Liver (tissue), 9 donors: ENCODE measurements around the gene RET. TPM values are rescaled to one million over a fixed set of nuclear protein-coding genes. Genes with fewer than 3 reads are reported as not detected.
"Not testable (repeated sequence)": the region's sequence is repeated elsewhere in the genome, so short reads cannot be mapped to it uniquely, and the experiment has no call there.

Experiments used
- DNase-seq: peaks from one replicate; pipeline ENCODE4 v3.0.0-alpha.2; 2017; ENCODE audit warnings: low spot score
- H3K27ac ChIP-seq, 2 donors: one replicate each; pipeline ENCODE4 v1.7.0; 2013; ENCODE audit warnings: inconsistent platforms in 2 of 2, low read length in 2 of 2, control low read depth in 1 of 2, low read depth in 1 of 2, mild to moderate bottlenecking in 1 of 2
- H3K27me3 ChIP-seq, 4 donors: one replicate each; pipeline versions ENCODE4 v1.6.1 to v1.7.0; 2013; ENCODE audit warnings: low read length in 3 of 4, inconsistent platforms in 1 of 4, mild to moderate bottlenecking in 1 of 4, moderate library complexity in 1 of 4; ENCODE audit not compliant: control insufficient read depth in 4 of 4, insufficient read depth in 4 of 4
- H3K36me3 ChIP-seq, 4 donors: one replicate each; pipeline versions ENCODE4 v1.6.1 to v1.7.0; 2013; ENCODE audit warnings: low read length in 3 of 4, mild to moderate bottlenecking in 3 of 4, low read depth in 1 of 4, moderate library complexity in 1 of 4; ENCODE audit not compliant: control insufficient read depth in 4 of 4, insufficient read depth in 3 of 4
- H3K4me1 ChIP-seq, 4 donors: one replicate each; pipeline versions ENCODE4 v1.6.1 to v1.7.0; 2013; ENCODE audit warnings: low read length in 3 of 4, mild to moderate bottlenecking in 3 of 4, moderate library complexity in 1 of 4; ENCODE audit not compliant: control insufficient read depth in 4 of 4, insufficient read depth in 4 of 4
- H3K4me3 ChIP-seq, 3 donors: one replicate each; pipeline versions ENCODE4 v1.6.1 to v1.7.0; 2013; ENCODE audit warnings: low read length in 3 of 3, control low read depth in 1 of 3, low read depth in 1 of 3, mild to moderate bottlenecking in 1 of 3
- H3K9ac ChIP-seq, 2 donors: one replicate each; pipeline ENCODE4 v1.7.0; 2013; ENCODE audit warnings: low read length in 2 of 2, mild to moderate bottlenecking in 2 of 2, moderate library complexity in 2 of 2, control low read depth in 1 of 2, low read depth in 1 of 2
- H3K9me3 ChIP-seq, 4 donors: one replicate each; pipeline versions ENCODE4 v1.6.1 to v1.7.0; 2013; ENCODE audit warnings: low read length in 3 of 4; ENCODE audit not compliant: control insufficient read depth in 4 of 4
- EGR1 ChIP-seq, 2 donors: IDR thresholded peaks; 2 replicates each; pipeline ENCODE4 v1.6.1; 2016 to 2018; ENCODE audit warnings: antibody characterized with exemption in 2 of 2, low read depth in 2 of 2
- FOXA1 ChIP-seq: IDR thresholded peaks from 2 replicates; pipeline ENCODE4 v1.6.1; 2016; ENCODE audit warnings: antibody characterized with exemption
- FOXA2 ChIP-seq: IDR thresholded peaks from 2 replicates; pipeline ENCODE4 v1.6.1; 2016; ENCODE audit warnings: antibody characterized with exemption
- GABPA ChIP-seq, 2 donors: IDR thresholded peaks in 1 of 2; conservative IDR thresholded peaks in 1 of 2; 2 replicates each; pipeline ENCODE4 v1.6.1; 2016; ENCODE audit warnings: antibody characterized with exemption in 2 of 2, mild to moderate bottlenecking in 1 of 2, moderate library complexity in 1 of 2
- HNF4A ChIP-seq, 2 donors: conservative IDR thresholded peaks; 2 replicates each; pipeline ENCODE4 v1.6.1; 2016; ENCODE audit warnings: antibody characterized with exemption in 2 of 2, mild to moderate bottlenecking in 2 of 2
- HNF4G ChIP-seq: IDR thresholded peaks from 2 replicates; pipeline ENCODE4 v1.6.1; 2016; ENCODE audit warnings: antibody characterized with exemption
- JUND ChIP-seq, 2 donors: IDR thresholded peaks; 2 replicates each; pipeline ENCODE4 v1.6.1; 2016; ENCODE audit warnings: antibody characterized with exemption in 2 of 2
- NR2F2 ChIP-seq: IDR thresholded peaks from 2 replicates; pipeline ENCODE4 v1.6.1; 2016; ENCODE audit warnings: antibody characterized with exemption
- RXRA ChIP-seq, 2 donors: IDR thresholded peaks; 2 replicates each; pipeline ENCODE4 v1.6.1; 2017 to 2018; ENCODE audit warnings: antibody characterized with exemption in 2 of 2, mild to moderate bottlenecking in 1 of 2
- SP1 ChIP-seq: IDR thresholded peaks from 2 replicates; pipeline ENCODE4 v1.6.1; 2018; ENCODE audit warnings: antibody characterized with exemption, mild to moderate bottlenecking
- YY1 ChIP-seq: IDR thresholded peaks from 2 replicates; pipeline ENCODE4 v1.6.1; 2016; ENCODE audit warnings: antibody characterized with exemption, mild to moderate bottlenecking
- WGBS: extraction: QIAGEN DNeasy Blood & Tissue Kit; methylation state at CpG from one replicate; pipeline ENCODE4 v1.1.7; 2013; 5-methylcytosine and 5-hydroxymethylcytosine counted together
- polyA plus RNA-seq, 2 donors: library from polyadenylated mRNA; stranded (reverse) in 1 of 2; unstranded in 1 of 2; fragments of 200-250 nt in 1 of 2; fragments of >200 nt in 1 of 2; fragmentation: Nextera tagmentation in 1 of 2; extraction: Ambion mirVana in 1 of 2; gene quantifications; one replicate each; pipeline versions ENCODE4 v1.2.1 to v1.2.3, GENCODE V29; 2013 to 2015
- total RNA-seq, 2 donors: library from RNA; depleted of rRNA; stranded (reverse); fragments of >200 nt; gene quantifications; one replicate each; pipeline ENCODE4 v1.2.3, GENCODE V29; 2014
- TF ChIP-seq, protein P1 (sequence below): IDR thresholded peaks from 2 replicates; pipeline ENCODE4 v1.6.1; 2016; ENCODE audit warnings: antibody characterized with exemption
- TF ChIP-seq, protein P2 (sequence below): IDR thresholded peaks from 2 replicates; pipeline ENCODE4 v1.6.1; 2016; ENCODE audit warnings: antibody characterized with exemption
- TF ChIP-seq, protein P3 (sequence below): IDR thresholded peaks from 2 replicates; pipeline ENCODE4 v1.6.1; 2016; ENCODE audit warnings: antibody characterized with exemption, mild to moderate bottlenecking
- TF ChIP-seq, protein P4 (sequence below): IDR thresholded peaks from 2 replicates; pipeline ENCODE4 v1.6.1; 2016; ENCODE audit warnings: antibody characterized with exemption
- TF ChIP-seq, protein P5 (sequence below): fragments of 150-350 bp; IDR thresholded peaks from 2 replicates; pipeline ENCODE4 v1.5.1; 2017; ENCODE audit warnings: improper control_type of control experiment, low read depth, low read length; ENCODE audit not compliant: missing input control
- donor health status: healthy.
- donor health status: healthy.
- donor health status: healthy.
- donor health status: healthy.
- donor health status: healthy.

RET gene
- total and polyA plus RNA-seq, 4 donors: 0.09 to 2.5 (median 0.33) TPM; not detected in 1

DNA sequence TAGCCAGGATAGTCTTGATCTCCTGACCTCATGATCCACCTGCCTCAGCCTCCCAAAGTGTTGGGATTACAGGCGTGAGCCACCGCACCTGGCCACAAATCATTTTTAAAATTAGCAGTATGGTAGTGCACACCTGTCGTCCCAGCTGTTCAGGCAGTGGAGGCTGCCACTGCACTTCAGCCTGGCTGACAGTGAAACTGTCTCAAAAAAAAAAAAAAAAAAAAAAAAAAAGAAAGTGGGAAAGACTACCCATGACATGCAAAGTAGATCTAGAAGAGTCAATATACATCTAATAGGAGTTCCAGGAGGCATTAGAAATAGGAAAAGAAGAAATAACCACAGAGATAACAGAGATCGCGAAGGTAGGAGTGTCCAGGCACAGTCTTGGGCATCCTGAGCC is 64.6 kb downstream of the RET start:
- WGBS: 97% methylated on average over 5 of the region's 5 CpGs
- TF ChIP-seq, protein P1, sequence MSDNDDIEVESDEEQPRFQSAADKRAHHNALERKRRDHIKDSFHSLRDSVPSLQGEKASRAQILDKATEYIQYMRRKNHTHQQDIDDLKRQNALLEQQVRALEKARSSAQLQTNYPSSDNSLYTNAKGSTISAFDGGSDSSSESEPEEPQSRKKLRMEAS: no peak
- TF ChIP-seq, protein P2, sequence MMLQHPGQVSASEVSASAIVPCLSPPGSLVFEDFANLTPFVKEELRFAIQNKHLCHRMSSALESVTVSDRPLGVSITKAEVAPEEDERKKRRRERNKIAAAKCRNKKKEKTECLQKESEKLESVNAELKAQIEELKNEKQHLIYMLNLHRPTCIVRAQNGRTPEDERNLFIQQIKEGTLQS: no peak
- Histone ChIP-seq H3K27me3 (no peaks in the 10 kb centered on the region), H3K9me3 (no peaks in the 10 kb centered on the region), H3K4me1 (peaks cover 3 to 19% (median 10%) of the 10 kb centered on the region in 4 donors), H3K9ac (no peak overlapping the region), H3K4me3 (no peak overlapping the region), H3K27ac (no peak overlapping the region), H3K36me3 (no peaks in the 10 kb centered on the region)
- DNase-seq: no peak

DNA sequence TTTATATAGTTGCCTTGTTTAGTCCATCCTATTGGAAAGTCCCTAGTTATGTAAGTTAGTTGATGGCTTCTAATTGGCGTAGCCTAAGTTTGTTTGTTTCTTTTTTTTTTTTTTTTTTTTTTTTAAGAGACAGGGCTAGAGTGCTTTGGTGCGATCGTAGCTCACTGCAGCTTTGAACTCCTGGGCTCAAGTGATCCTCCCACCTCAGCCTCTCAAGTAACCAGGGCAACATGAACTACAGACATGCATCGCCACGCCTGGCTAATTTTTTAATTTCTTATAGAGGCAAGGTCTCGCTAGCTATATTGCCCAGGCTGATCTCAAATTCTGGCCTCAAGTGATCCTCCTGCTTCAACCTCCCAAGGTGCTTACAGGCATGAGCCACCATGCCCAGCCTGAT is 68.4 kb downstream of the RET start:
- H3K9me3 ChIP-seq: no peaks in the 10 kb centered on the region
- no peak overlapping the region for H3K9ac ChIP-seq
- H3K36me3 ChIP-seq: no peaks in the 10 kb centered on the region
- DNase-seq: no peak
- H3K27me3 ChIP-seq: no peaks in the 10 kb centered on the region
- H3K27ac ChIP-seq: no peak overlapping the region
- H3K4me1 ChIP-seq: no peaks in the 10 kb centered on the region
- no peak overlapping the region for H3K4me3 ChIP-seq
- TF ChIP-seq SP1: no peak
- WGBS: 89% methylated on average over 6 of the region's 6 CpGs

DNA sequence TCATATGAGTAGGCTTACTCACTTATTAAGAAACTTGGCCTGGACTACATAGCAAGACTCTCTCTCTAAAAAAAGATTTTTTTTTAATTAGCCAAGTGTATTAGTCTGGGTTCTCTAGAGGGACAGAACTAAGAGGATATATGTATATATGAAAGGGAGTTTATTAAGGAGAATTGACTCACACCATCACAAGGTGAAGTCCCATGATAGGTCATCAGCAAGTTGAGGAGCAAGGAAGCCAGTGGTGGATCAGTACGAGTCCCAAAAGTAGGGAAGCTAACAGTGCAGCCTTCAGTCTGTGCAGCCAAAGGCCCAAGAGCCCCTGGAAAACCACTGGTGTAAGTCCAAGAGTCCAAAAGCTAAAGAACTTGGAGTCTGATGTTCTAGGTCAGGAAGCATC is 69.1 kb downstream of the RET start:
- not testable (repeated sequence) for H3K27ac ChIP-seq, H3K9me3 ChIP-seq, H3K9ac ChIP-seq, H3K4me1 ChIP-seq, H3K36me3 ChIP-seq, DNase-seq, H3K4me3 ChIP-seq, H3K27me3 ChIP-seq
- WGBS: 93% methylated on average over 1 of the region's 1 CpG

DNA sequence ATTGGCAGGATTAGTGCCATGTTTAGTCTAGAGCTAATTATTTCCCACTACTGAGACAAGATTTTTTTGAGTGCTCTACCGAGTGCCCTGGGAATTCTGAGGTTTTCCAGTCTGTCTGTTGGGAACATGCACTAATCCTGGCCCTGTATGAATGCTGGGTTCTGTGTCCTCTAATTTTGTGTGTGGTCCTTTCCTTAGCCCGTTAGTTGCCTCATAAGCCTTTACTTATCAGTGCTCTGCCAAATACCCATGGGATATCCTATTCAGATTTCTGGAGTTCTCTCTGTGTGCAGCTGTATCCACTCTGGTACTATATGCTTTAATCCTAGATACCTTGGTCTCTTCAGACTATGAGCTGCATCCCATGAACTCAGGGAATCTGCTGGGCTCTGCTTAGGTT is 74.5 kb downstream of the RET start:
- H3K27me3 ChIP-seq: no peaks in the 10 kb centered on the region
- no peaks in the 10 kb centered on the region for H3K9me3 ChIP-seq
- H3K4me3 ChIP-seq: no peak overlapping the region
- 71% methylated on average over 2 of the region's 2 CpGs for WGBS
- no peak for DNase-seq
- no peaks in the 10 kb centered on the region for H3K36me3 ChIP-seq
- no peaks in the 10 kb centered on the region for H3K4me1 ChIP-seq
- H3K27ac ChIP-seq: no peak overlapping the region
- no peak overlapping the region for H3K9ac ChIP-seq
- TF ChIP-seq NR2F2: no peak
- TF ChIP-seq, protein P3, sequence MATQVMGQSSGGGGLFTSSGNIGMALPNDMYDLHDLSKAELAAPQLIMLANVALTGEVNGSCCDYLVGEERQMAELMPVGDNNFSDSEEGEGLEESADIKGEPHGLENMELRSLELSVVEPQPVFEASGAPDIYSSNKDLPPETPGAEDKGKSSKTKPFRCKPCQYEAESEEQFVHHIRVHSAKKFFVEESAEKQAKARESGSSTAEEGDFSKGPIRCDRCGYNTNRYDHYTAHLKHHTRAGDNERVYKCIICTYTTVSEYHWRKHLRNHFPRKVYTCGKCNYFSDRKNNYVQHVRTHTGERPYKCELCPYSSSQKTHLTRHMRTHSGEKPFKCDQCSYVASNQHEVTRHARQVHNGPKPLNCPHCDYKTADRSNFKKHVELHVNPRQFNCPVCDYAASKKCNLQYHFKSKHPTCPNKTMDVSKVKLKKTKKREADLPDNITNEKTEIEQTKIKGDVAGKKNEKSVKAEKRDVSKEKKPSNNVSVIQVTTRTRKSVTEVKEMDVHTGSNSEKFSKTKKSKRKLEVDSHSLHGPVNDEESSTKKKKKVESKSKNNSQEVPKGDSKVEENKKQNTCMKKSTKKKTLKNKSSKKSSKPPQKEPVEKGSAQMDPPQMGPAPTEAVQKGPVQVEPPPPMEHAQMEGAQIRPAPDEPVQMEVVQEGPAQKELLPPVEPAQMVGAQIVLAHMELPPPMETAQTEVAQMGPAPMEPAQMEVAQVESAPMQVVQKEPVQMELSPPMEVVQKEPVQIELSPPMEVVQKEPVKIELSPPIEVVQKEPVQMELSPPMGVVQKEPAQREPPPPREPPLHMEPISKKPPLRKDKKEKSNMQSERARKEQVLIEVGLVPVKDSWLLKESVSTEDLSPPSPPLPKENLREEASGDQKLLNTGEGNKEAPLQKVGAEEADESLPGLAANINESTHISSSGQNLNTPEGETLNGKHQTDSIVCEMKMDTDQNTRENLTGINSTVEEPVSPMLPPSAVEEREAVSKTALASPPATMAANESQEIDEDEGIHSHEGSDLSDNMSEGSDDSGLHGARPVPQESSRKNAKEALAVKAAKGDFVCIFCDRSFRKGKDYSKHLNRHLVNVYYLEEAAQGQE: no peak
- no peak for TF ChIP-seq HNF4G
- TF ChIP-seq, protein P2: no peak
- no peak for TF ChIP-seq RXRA (IDR thresholded peaks at IDR 0.05)
- TF ChIP-seq SP1: no peak
- TF ChIP-seq EGR1 (IDR thresholded peaks at IDR 0.05; ENCODE audit: low read depth in 2 of 2): no peak
- TF ChIP-seq JUND (IDR thresholded peaks at IDR 0.05): no peak
- no peak for TF ChIP-seq YY1
- TF ChIP-seq FOXA2: no peak
- TF ChIP-seq, protein P1: no peak
- TF ChIP-seq, protein P4, sequence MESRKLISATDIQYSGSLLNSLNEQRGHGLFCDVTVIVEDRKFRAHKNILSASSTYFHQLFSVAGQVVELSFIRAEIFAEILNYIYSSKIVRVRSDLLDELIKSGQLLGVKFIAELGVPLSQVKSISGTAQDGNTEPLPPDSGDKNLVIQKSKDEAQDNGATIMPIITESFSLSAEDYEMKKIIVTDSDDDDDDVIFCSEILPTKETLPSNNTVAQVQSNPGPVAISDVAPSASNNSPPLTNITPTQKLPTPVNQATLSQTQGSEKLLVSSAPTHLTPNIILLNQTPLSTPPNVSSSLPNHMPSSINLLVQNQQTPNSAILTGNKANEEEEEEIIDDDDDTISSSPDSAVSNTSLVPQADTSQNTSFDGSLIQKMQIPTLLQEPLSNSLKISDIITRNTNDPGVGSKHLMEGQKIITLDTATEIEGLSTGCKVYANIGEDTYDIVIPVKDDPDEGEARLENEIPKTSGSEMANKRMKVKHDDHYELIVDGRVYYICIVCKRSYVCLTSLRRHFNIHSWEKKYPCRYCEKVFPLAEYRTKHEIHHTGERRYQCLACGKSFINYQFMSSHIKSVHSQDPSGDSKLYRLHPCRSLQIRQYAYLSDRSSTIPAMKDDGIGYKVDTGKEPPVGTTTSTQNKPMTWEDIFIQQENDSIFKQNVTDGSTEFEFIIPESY: no peak
- TF ChIP-seq, protein P5, sequence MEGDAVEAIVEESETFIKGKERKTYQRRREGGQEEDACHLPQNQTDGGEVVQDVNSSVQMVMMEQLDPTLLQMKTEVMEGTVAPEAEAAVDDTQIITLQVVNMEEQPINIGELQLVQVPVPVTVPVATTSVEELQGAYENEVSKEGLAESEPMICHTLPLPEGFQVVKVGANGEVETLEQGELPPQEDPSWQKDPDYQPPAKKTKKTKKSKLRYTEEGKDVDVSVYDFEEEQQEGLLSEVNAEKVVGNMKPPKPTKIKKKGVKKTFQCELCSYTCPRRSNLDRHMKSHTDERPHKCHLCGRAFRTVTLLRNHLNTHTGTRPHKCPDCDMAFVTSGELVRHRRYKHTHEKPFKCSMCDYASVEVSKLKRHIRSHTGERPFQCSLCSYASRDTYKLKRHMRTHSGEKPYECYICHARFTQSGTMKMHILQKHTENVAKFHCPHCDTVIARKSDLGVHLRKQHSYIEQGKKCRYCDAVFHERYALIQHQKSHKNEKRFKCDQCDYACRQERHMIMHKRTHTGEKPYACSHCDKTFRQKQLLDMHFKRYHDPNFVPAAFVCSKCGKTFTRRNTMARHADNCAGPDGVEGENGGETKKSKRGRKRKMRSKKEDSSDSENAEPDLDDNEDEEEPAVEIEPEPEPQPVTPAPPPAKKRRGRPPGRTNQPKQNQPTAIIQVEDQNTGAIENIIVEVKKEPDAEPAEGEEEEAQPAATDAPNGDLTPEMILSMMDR: no peak
- TF ChIP-seq HNF4A (conservative IDR thresholded peaks at IDR 0.05): no peak
- no peak for TF ChIP-seq FOXA1
- no peak for TF ChIP-seq GABPA (IDR thresholded peaks at IDR 0.05 in 1 of 2, conservative IDR thresholded peaks at IDR 0.05 in 1 of 2)
